Stomach (tissue), 4 donors: ENCODE measurements around the gene FKBP6.

Source experiments
- CTCF ChIP-seq, 7 experiments: fragments of 450-650 bp in 4 of 7; fragments of 200-600 bp in 3 of 7; sonication (generic) in 3 of 7; IDR thresholded peaks; one replicate each; pipeline ENCODE4 v1.5.1; 2016 to 2019; ENCODE audit warnings: antibody characterized with exemption in 7 of 7, control low read depth in 2 of 7, mild to moderate bottlenecking in 1 of 7
- EP300 ChIP-seq: sonication (generic); formaldehyde crosslinking; IDR thresholded peaks from one replicate; pipeline ENCODE4 v1.6.1; 2017; ENCODE audit warnings: antibody characterized with exemption

- TF ChIP-seq EP300 (no peak), CTCF (IDR thresholded peaks at IDR 0.05) (no peak)
These were observed 35.5 kb downstream of the FKBP6 start for GRCh38 chr7:73363225-73364005.
